ENCODE data around the gene GARNL3.

DNA sequence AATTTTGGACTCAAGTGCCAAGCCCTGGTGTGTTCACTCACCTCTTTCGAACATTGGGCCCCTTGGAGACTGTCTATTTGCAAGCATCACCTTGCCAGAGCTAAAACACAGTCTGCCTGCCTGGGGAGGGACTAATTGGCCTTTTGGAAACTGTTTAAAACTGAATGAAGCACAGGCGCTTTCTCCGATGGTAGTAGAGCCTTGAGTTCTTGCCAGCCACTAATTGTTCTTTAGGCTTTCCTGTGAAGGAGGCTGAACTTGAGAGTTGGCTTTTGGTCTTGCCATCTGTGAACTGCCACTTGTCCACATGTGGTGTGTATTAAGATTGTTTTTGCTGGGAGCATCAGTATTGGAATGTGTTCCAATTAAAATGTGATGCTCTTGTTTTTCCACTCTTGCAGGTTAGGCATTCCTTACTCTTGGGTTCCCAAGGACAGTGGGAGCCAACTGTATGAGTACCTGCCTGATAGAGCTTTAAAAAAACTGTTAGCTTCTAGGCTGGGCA is 26.0 kb downstream of the GARNL3 start:
- TF ChIP-seq POLR2AphosphoS5 (IDR thresholded peaks at IDR 0.05; ENCODE audit: low read depth, low read length), result no peak
- no peak for TF ChIP-seq POLR2A (IDR thresholded peaks at IDR 0.05; ENCODE audit: low read depth, low read length)

Measured in GM12891 (cell line).